GM12873 (cell line): ENCODE data around the gene RNF223.

ENCODE experiments used
- CTCF ChIP-seq: IDR thresholded peaks from 2 replicates; pipeline ENCODE4 v1.5.1; 2012; ENCODE audit warnings: low read depth, mild to moderate bottlenecking, moderate library complexity, low read length, control low read depth; ENCODE audit not compliant: insufficient read depth; ENCODE audit errors: missing control alignments

The RNF223 gene

GRCh38 chr1:1053682-1054081 lies 20.4 kb downstream of the RNF223 start:
- TF ChIP-seq CTCF, result no peak

GRCh38 chr1:1053022-1053421 lies 21.1 kb downstream of the RNF223 start:
- TF ChIP-seq CTCF, result no peak

GRCh38 chr1:1052003-1052840 lies 21.9 kb downstream of the RNF223 start:
- no peak for TF ChIP-seq CTCF

DNA sequence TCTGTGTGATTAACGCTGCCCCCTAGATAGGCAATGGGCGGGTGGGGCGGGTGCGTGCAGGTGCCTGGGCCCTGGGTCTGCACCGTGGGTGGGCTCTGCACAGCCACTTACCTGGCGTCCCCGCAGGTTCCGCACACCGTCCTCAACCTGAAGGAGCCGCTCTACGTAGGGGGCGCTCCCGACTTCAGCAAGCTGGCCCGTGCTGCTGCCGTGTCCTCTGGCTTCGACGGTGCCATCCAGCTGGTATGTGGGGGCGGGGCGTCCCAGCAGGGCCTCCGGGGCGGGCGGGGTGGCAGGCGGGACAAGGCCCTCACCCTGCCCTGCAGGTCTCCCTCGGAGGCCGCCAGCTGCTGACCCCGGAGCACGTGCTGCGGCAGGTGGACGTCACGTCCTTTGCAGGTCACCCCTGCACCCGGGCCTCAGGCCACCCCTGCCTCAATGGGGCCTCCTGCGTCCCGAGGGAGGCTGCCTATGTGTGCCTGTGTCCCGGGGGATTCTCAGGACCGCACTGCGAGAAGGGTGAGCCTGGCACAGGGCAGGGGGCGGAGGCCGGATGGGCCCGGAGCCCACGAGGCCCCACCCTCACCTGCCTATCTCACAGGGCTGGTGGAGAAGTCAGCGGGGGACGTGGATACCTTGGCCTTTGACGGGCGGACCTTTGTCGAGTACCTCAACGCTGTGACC lies 22.8 kb downstream of the RNF223 start:
- TF ChIP-seq CTCF, result no peak

DNA sequence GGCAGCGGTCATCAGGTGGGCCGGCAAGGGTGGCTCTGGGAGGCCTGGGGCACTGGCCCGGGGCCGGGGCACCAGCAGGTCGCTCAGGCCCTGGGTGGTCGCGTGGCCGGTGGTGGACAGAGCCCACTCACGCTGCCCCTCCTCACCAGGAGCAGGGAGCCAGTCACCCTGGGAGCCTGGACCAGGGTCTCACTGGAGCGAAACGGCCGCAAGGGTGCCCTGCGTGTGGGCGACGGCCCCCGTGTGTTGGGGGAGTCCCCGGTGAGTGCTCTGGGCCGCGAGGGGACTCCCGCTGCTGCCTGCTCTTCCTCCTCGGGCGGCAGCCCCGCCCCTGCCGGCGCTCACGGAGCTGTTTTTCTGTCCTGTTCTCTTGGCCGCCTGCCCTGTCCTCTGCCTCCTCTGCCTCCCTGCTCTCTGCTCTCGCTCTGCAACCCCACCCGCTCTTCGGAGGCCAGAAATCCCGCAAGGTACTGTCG lies 23.5 kb downstream of the RNF223 start:
- no peak for TF ChIP-seq CTCF

GRCh38 chr1:1049318-1050165 lies 24.6 kb downstream of the RNF223 start:
- TF ChIP-seq CTCF, result no peak
